ENCODE results near the gene ST7.

DNA sequence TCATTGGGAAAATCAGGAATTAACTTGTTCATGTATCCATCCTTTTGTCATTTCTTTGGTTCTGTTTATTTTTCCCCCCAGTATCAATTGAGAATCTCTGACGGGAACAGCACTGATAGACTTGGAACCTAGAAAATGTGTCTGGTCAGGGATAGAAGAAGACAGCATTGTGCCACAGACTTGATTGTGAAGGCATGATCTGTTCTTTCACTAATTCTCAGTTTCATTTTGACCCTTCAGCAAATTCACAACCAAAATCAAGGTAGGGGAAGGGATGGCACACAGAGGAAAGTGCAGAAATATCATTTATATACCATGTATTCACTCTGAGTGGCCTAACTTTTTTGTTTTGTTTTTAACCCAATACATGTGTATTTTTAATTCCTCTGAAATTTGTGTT, 262.7 kb downstream of the ST7 start:
- TF ChIP-seq, protein P1, sequence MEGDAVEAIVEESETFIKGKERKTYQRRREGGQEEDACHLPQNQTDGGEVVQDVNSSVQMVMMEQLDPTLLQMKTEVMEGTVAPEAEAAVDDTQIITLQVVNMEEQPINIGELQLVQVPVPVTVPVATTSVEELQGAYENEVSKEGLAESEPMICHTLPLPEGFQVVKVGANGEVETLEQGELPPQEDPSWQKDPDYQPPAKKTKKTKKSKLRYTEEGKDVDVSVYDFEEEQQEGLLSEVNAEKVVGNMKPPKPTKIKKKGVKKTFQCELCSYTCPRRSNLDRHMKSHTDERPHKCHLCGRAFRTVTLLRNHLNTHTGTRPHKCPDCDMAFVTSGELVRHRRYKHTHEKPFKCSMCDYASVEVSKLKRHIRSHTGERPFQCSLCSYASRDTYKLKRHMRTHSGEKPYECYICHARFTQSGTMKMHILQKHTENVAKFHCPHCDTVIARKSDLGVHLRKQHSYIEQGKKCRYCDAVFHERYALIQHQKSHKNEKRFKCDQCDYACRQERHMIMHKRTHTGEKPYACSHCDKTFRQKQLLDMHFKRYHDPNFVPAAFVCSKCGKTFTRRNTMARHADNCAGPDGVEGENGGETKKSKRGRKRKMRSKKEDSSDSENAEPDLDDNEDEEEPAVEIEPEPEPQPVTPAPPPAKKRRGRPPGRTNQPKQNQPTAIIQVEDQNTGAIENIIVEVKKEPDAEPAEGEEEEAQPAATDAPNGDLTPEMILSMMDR (IDR thresholded peaks at IDR 0.05; ENCODE audit: low read depth, low read length), result no peak
- TF ChIP-seq, protein P2, sequence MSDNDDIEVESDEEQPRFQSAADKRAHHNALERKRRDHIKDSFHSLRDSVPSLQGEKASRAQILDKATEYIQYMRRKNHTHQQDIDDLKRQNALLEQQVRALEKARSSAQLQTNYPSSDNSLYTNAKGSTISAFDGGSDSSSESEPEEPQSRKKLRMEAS (IDR thresholded peaks at IDR 0.05; ENCODE audit: low read depth, low read length), result no peak
- no peak for TF ChIP-seq POLR2A (IDR thresholded peaks at IDR 0.05; ENCODE audit: extremely low read depth, insufficient read length)
